H9 (cell line): ENCODE data around the gene PELO. TPM values are rescaled to one million over a fixed set of nuclear protein-coding genes. Genes with fewer than 3 reads are reported as not detected.

ENCODE experiments used
- DNase-seq: peaks from one replicate; pipeline ENCODE4 v3.0.0-alpha.2; 2017
- H2AFZ ChIP-seq: one replicate; pipeline ENCODE4 v1.6.1; 2013; ENCODE audit warnings: mild to moderate bottlenecking, low read length, control low read depth, moderate library complexity
- H2AK5ac ChIP-seq: 2 replicates; pipeline ENCODE4 v1.6.1; 2013; ENCODE audit warnings: low read length, control low read depth, mixed read lengths; ENCODE audit not compliant: insufficient read length
- H2BK120ac ChIP-seq: one replicate; pipeline ENCODE4 v1.6.1; 2013; ENCODE audit warnings: low read depth, mild to moderate bottlenecking, low read length, control low read depth, inconsistent platforms; ENCODE audit not compliant: poor library complexity, severe bottlenecking
- H2BK12ac ChIP-seq: 2 replicates; pipeline ENCODE4 v1.6.1; 2013; ENCODE audit warnings: low read length, control low read depth, mixed read lengths, low read depth; ENCODE audit not compliant: insufficient read length
- H2BK15ac ChIP-seq: 2 replicates; pipeline ENCODE4 v1.6.1; 2013; ENCODE audit warnings: low read depth, low read length, control low read depth
- H2BK20ac ChIP-seq: one replicate; pipeline ENCODE4 v1.6.1; 2013; ENCODE audit warnings: low read depth, mild to moderate bottlenecking, low read length, control low read depth, inconsistent platforms; ENCODE audit not compliant: poor library complexity, severe bottlenecking
- H2BK5ac ChIP-seq: 2 replicates; pipeline ENCODE4 v1.6.1; 2013; ENCODE audit warnings: low read length, control low read depth, mixed read lengths; ENCODE audit not compliant: insufficient read length
- H3K14ac ChIP-seq: 2 replicates; pipeline ENCODE4 v1.6.1; 2013; ENCODE audit warnings: low read length, control low read depth; ENCODE audit not compliant: insufficient read depth
- H3K18ac ChIP-seq: 2 replicates; pipeline ENCODE4 v1.6.1; 2013; ENCODE audit warnings: low read depth, mild to moderate bottlenecking, mixed read lengths, low read length, control low read depth; ENCODE audit not compliant: insufficient read length
- H3K23ac ChIP-seq: 2 replicates; pipeline ENCODE4 v1.6.1; 2013; ENCODE audit warnings: low read length, control low read depth, mixed read lengths, low read depth; ENCODE audit not compliant: insufficient read length
- H3K23me2 ChIP-seq: 2 replicates; pipeline ENCODE4 v1.6.1; 2013; ENCODE audit warnings: low read depth, mild to moderate bottlenecking, mixed read lengths, low read length, control low read depth; ENCODE audit not compliant: insufficient read length, poor library complexity, severe bottlenecking
- H3K27ac ChIP-seq: 2 replicates; pipeline ENCODE4 v1.5.1; 2013; ENCODE audit warnings: low read length, control low read depth, mixed read lengths, low read depth; ENCODE audit not compliant: insufficient read length
- H3K27me3 ChIP-seq: 2 replicates; pipeline ENCODE4 v1.6.1; 2013; ENCODE audit warnings: low read length, control low read depth, inconsistent platforms; ENCODE audit not compliant: insufficient read depth
- H3K4ac ChIP-seq: 2 replicates; pipeline ENCODE4 v1.6.1; 2013; ENCODE audit warnings: low read depth, mild to moderate bottlenecking, control low read depth, inconsistent platforms, low read length, moderate library complexity
- H3K4me1 ChIP-seq: 2 replicates; pipeline ENCODE4 v1.6.1; 2013; ENCODE audit warnings: low read length, control low read depth, inconsistent platforms; ENCODE audit not compliant: insufficient read depth
- H3K4me2 ChIP-seq: 2 replicates; pipeline ENCODE4 v1.6.1; 2013; ENCODE audit warnings: low read length, control low read depth, mixed read lengths; ENCODE audit not compliant: insufficient read length, insufficient read depth
- H3K56ac ChIP-seq: 2 replicates; pipeline ENCODE4 v1.6.1; 2013; ENCODE audit warnings: low read depth, mild to moderate bottlenecking, mixed read lengths, low read length, control low read depth; ENCODE audit not compliant: insufficient read length
- H3K79me1 ChIP-seq: 2 replicates; pipeline ENCODE4 v1.6.1; 2013; ENCODE audit warnings: low read depth, mild to moderate bottlenecking, moderate library complexity, low read length, control low read depth, inconsistent platforms; ENCODE audit not compliant: insufficient read depth, poor library complexity, severe bottlenecking
- H3K79me2 ChIP-seq: 2 replicates; pipeline ENCODE4 v1.6.1; 2013; ENCODE audit warnings: low read length, control low read depth, inconsistent platforms; ENCODE audit not compliant: insufficient read depth
- H3K9ac ChIP-seq: 2 replicates; pipeline ENCODE4 v1.6.1; 2013; ENCODE audit warnings: low read length, control low read depth, mixed read lengths; ENCODE audit not compliant: insufficient read length; ENCODE audit errors: extremely low read depth
- H3K9me3 ChIP-seq: one replicate; pipeline ENCODE4 v1.6.1; 2013; ENCODE audit warnings: low read depth, low read length, inconsistent platforms; ENCODE audit not compliant: control insufficient read depth
- H3T11ph ChIP-seq: one replicate; pipeline ENCODE4 v1.6.1; 2013; ENCODE audit warnings: mild to moderate bottlenecking, low read length, control low read depth, inconsistent platforms
- H4K20me1 ChIP-seq: one replicate; pipeline ENCODE4 v1.6.1; 2013; ENCODE audit not compliant: control insufficient read depth, insufficient read length, insufficient read depth
- H4K5ac ChIP-seq: 2 replicates; pipeline ENCODE4 v1.6.1; 2013; ENCODE audit warnings: low read depth, mild to moderate bottlenecking, mixed read lengths, low read length, control low read depth; ENCODE audit not compliant: insufficient read length
- H4K8ac ChIP-seq: replicated peaks from 2 replicates; pipeline ENCODE4 v1.6.1; 2013; ENCODE audit warnings: low read length, control low read depth, mixed read lengths, low read depth; ENCODE audit not compliant: insufficient read length
- H4K91ac ChIP-seq: 2 replicates; pipeline ENCODE4 v1.6.1; 2013; ENCODE audit warnings: low read depth, mild to moderate bottlenecking, moderate library complexity, mixed read lengths, low read length, control low read depth; ENCODE audit not compliant: insufficient read length
- H3K27ac Mint-ChIP-seq, 3 experiments: 2 replicates in 2 of 3; 3 replicates in 1 of 3; pipeline ENCODE4 v1.8.0; 2020 to 2021; ENCODE audit warnings: mixed read lengths in 3 of 3, mild to moderate bottlenecking in 1 of 3, moderate library complexity in 1 of 3
- H3K27me3 Mint-ChIP-seq: 2 replicates; pipeline ENCODE4 v1.8.0; 2021; ENCODE audit warnings: low read depth, mild to moderate bottlenecking, moderate library complexity, mixed read lengths
- H3K36me3 Mint-ChIP-seq, 3 experiments: 2 replicates in 2 of 3; 3 replicates in 1 of 3; pipeline ENCODE4 v1.8.0; 2020 to 2021; ENCODE audit warnings: low read depth in 3 of 3, mixed read lengths in 3 of 3; ENCODE audit not compliant: insufficient read depth in 1 of 3
- H3K4me1 Mint-ChIP-seq, 2 experiments: 2 replicates each; pipeline ENCODE4 v1.8.0; 2020; ENCODE audit warnings: mixed read lengths in 2 of 2
- H3K4me3 Mint-ChIP-seq, 2 experiments: 2 replicates in 1 of 2; 3 replicates in 1 of 2; pipeline ENCODE4 v1.8.0; 2020 to 2021; ENCODE audit warnings: mild to moderate bottlenecking in 2 of 2, mixed read lengths in 2 of 2, moderate library complexity in 1 of 2
- H3K9me3 Mint-ChIP-seq, 2 experiments: 2 replicates in 1 of 2; 3 replicates in 1 of 2; pipeline ENCODE4 v1.8.0; 2020; ENCODE audit warnings: mild to moderate bottlenecking in 2 of 2, mixed read lengths in 2 of 2, moderate library complexity in 1 of 2
- WGBS: extraction: QIAGEN DNeasy Blood & Tissue Kit; methylation state at CpG from one replicate; pipeline ENCODE4 v1.1.7; 2013; ENCODE audit warnings: missing lambda C conversion rate, low lambda C conversion rate, mixed read lengths; ENCODE audit not compliant: insufficient read length; ENCODE audit errors: extremely low coverage; 5-methylcytosine and 5-hydroxymethylcytosine counted together
- total RNA-seq: library from RNA; stranded (reverse); gene quantifications from 2 replicates; pipeline ENCODE4 v1.2.1, GENCODE V29; 2021
- TF ChIP-seq, protein P1 (sequence below): fragments of 200-600 bp; sonication (generic); conservative IDR thresholded peaks from 3 replicates; pipeline ENCODE4 v1.8.0; 2021; ENCODE audit warnings: antibody characterized with exemption, mild to moderate bottlenecking

PELO gene
- total RNA-seq, 1 experiment from 2014 or later = 20.3 TPM

DNA sequence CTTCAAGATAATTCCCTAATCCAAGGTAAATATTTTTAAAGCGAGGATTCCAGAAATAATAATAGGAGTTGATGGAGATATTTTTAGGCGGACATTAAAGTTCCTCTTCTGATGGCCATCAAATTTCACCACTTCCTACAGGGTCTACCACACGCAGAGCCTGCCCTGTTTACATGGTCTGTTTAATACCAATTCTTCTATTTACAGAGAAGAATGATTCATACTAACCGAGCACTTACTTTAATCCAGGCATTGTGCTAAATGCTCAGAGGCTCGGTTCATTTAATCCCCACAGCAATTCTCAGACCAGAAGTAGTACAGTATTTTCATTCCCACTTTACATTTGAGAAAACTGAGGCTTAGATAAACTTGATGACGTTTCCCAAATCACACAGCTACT lies 3.0 kb upstream of the PELO start:
- H3K27ac Mint-ChIP-seq = no peak overlapping the region
- Histone ChIP-seq H3K79me1 (no peaks in the 10 kb centered on the region), H2BK120ac (no peak overlapping the region), H3K79me2 (no peaks in the 10 kb centered on the region), H3K27me3 (no peaks in the 10 kb centered on the region), H2AFZ (no peak overlapping the region), H4K5ac (no peak overlapping the region), H3K4ac (no peak overlapping the region), H2AK5ac (no peak overlapping the region), H4K20me1 (no peaks in the 10 kb centered on the region), H3K27ac (no peak overlapping the region), H3K23me2 (peaks cover 8% of the 10 kb centered on the region), H3K56ac (no peak overlapping the region), H3K4me1 (no peaks in the 10 kb centered on the region), H3K4me2 (no peak overlapping the region), H3K9me3 (no peaks in the 10 kb centered on the region), H2BK12ac (no peak overlapping the region), H3K14ac (no peak overlapping the region), H4K91ac (no peak overlapping the region), H2BK20ac (no peak overlapping the region), H3K9ac (no peak overlapping the region), H4K8ac (no peak overlapping the region), H3K23ac (no peak overlapping the region), H2BK15ac (no peak overlapping the region), H3T11ph (no peak overlapping the region), H2BK5ac (no peak overlapping the region), H3K18ac (no peak overlapping the region)
- no peaks in the 10 kb centered on the region; a peak in 1 of 7 replicates for H3K36me3 Mint-ChIP-seq
- peaks cover 13% of the 10 kb centered on the region for H3K27me3 Mint-ChIP-seq
- TF ChIP-seq, protein P1, sequence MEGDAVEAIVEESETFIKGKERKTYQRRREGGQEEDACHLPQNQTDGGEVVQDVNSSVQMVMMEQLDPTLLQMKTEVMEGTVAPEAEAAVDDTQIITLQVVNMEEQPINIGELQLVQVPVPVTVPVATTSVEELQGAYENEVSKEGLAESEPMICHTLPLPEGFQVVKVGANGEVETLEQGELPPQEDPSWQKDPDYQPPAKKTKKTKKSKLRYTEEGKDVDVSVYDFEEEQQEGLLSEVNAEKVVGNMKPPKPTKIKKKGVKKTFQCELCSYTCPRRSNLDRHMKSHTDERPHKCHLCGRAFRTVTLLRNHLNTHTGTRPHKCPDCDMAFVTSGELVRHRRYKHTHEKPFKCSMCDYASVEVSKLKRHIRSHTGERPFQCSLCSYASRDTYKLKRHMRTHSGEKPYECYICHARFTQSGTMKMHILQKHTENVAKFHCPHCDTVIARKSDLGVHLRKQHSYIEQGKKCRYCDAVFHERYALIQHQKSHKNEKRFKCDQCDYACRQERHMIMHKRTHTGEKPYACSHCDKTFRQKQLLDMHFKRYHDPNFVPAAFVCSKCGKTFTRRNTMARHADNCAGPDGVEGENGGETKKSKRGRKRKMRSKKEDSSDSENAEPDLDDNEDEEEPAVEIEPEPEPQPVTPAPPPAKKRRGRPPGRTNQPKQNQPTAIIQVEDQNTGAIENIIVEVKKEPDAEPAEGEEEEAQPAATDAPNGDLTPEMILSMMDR = no peak
- WGBS = no CpG with 5 or more reads among the region's 6 CpGs
- no peak overlapping the region for H3K4me3 Mint-ChIP-seq
- DNase-seq = no peak
- H3K9me3 Mint-ChIP-seq = peaks cover 0 to 2% of the 10 kb centered on the region in 2 experiments; a peak in 1 of 5 replicates
- peaks cover 14 to 16% of the 10 kb centered on the region in 2 experiments for H3K4me1 Mint-ChIP-seq
